Neuronal stem cell (in vitro differentiated cells): ENCODE measurements around the gene C7.
"Not testable (repeated sequence)": the region's sequence is repeated elsewhere in the genome, so short reads cannot be mapped to it uniquely, and the experiment has no call there.

Source experiments
- DNase-seq: peaks from one replicate; pipeline ENCODE4 v3.0.0-alpha.2; 2013; ENCODE audit warnings: low spot score
- H2AFZ ChIP-seq: one replicate; pipeline ENCODE4 v1.6.1; 2013; ENCODE audit warnings: mild to moderate bottlenecking, low read length, inconsistent platforms
- H2AK5ac ChIP-seq: 2 replicates; pipeline ENCODE4 v1.6.1; 2013; ENCODE audit warnings: low read depth, mild to moderate bottlenecking, inconsistent platforms, low read length, moderate library complexity, mixed read lengths
- H2BK120ac ChIP-seq: 2 replicates; pipeline ENCODE4 v1.6.1; 2013; ENCODE audit warnings: low read depth, mild to moderate bottlenecking, inconsistent platforms, low read length, moderate library complexity, mixed read lengths
- H2BK12ac ChIP-seq: one replicate; pipeline ENCODE4 v1.6.1; 2013; ENCODE audit warnings: low read length, inconsistent platforms
- H2BK15ac ChIP-seq: 2 replicates; pipeline ENCODE4 v1.6.1; 2013; ENCODE audit warnings: mild to moderate bottlenecking, low read length, inconsistent platforms, mixed read lengths
- H2BK5ac ChIP-seq: one replicate; pipeline ENCODE4 v1.6.1; 2013; ENCODE audit warnings: inconsistent platforms, mild to moderate bottlenecking, low read length, moderate library complexity
- H3K14ac ChIP-seq: one replicate; pipeline ENCODE4 v1.6.1; 2013; ENCODE audit warnings: low read length, inconsistent platforms
- H3K18ac ChIP-seq: 2 replicates; pipeline ENCODE4 v1.6.1; 2013; ENCODE audit warnings: low read length, inconsistent platforms
- H3K23ac ChIP-seq: 2 replicates; pipeline ENCODE4 v1.6.1; 2013; ENCODE audit warnings: low read depth, mild to moderate bottlenecking, mixed read lengths, low read length, inconsistent platforms; ENCODE audit not compliant: poor library complexity
- H3K27ac ChIP-seq: replicated peaks from 3 replicates; pipeline ENCODE4 v1.5.1; 2013; ENCODE audit warnings: low read length, inconsistent platforms
- H3K27me3 ChIP-seq, 3 experiments: 2 replicates each; pipeline ENCODE4 v1.6.1; 2013; ENCODE audit warnings: low read length in 3 of 3, mild to moderate bottlenecking in 2 of 3, inconsistent platforms in 1 of 3, low read depth in 1 of 3, mixed read lengths in 1 of 3, moderate library complexity in 1 of 3; ENCODE audit not compliant: control insufficient read depth in 3 of 3, insufficient read depth in 3 of 3
- H3K36me3 ChIP-seq, 2 donors: replicated peaks in 1 of 2; 2 replicates each; pipeline ENCODE4 v1.6.1; 2013; ENCODE audit warnings: low read length in 2 of 2; ENCODE audit not compliant: control insufficient read depth in 2 of 2, insufficient read depth in 2 of 2
- H3K4ac ChIP-seq: 2 replicates; pipeline ENCODE4 v1.6.1; 2013; ENCODE audit warnings: inconsistent platforms, mild to moderate bottlenecking, low read length, moderate library complexity
- H3K4me1 ChIP-seq, 2 donors: 1 replicate in 1 of 2; 2 replicates in 1 of 2; pipeline ENCODE4 v1.6.1; 2013; ENCODE audit warnings: low read length in 2 of 2, low read depth in 1 of 2; ENCODE audit not compliant: control insufficient read depth in 2 of 2, insufficient read depth in 1 of 2
- H3K4me2 ChIP-seq: one replicate; pipeline ENCODE4 v1.6.1; 2013; ENCODE audit warnings: mild to moderate bottlenecking, low read length, inconsistent platforms; ENCODE audit not compliant: insufficient read depth, poor library complexity, severe bottlenecking
- H3K4me3 ChIP-seq, 2 donors: 2 replicates each; pipeline ENCODE4 v1.5.1; 2013; ENCODE audit warnings: low read length in 2 of 2, mild to moderate bottlenecking in 2 of 2, inconsistent platforms in 1 of 2, moderate library complexity in 1 of 2
- H3K79me1 ChIP-seq: one replicate; pipeline ENCODE4 v1.6.1; 2013; ENCODE audit warnings: low read depth, mild to moderate bottlenecking, inconsistent platforms, low read length, moderate library complexity
- H3K9ac ChIP-seq: one replicate; pipeline ENCODE4 v1.6.1; 2013; ENCODE audit warnings: mild to moderate bottlenecking, low read depth, low read length, inconsistent platforms; ENCODE audit not compliant: poor library complexity
- H3K9me3 ChIP-seq, 2 donors: replicated peaks in 1 of 2; 2 replicates each; pipeline versions ENCODE3 to v1.6.1; 2013; ENCODE audit warnings: low read length in 2 of 2, mild to moderate bottlenecking in 2 of 2, inconsistent platforms in 1 of 2, low read depth in 1 of 2, mixed read lengths in 1 of 2, moderate library complexity in 1 of 2; ENCODE audit not compliant: control insufficient read depth in 2 of 2, insufficient read depth in 1 of 2
- H4K8ac ChIP-seq: one replicate; pipeline ENCODE4 v1.6.1; 2013; ENCODE audit warnings: low read depth, mild to moderate bottlenecking, inconsistent platforms, low read length, moderate library complexity
- H4K91ac ChIP-seq: one replicate; pipeline ENCODE4 v1.6.1; 2013; ENCODE audit warnings: low read length, low read depth, mild to moderate bottlenecking, inconsistent platforms; ENCODE audit not compliant: poor library complexity
- WGBS, 2 donors: extraction: QIAGEN DNeasy Blood & Tissue Kit; methylation state at CpG; one replicate each; pipeline ENCODE4 v1.1.7; 2013; ENCODE audit warnings: missing lambda C conversion rate in 2 of 2, mixed read lengths in 1 of 2; ENCODE audit not compliant: insufficient read length in 2 of 2, insufficient replicate concordance in 1 of 2; ENCODE audit errors: extremely low coverage in 2 of 2; 5-methylcytosine and 5-hydroxymethylcytosine counted together

Gene C7

DNA sequence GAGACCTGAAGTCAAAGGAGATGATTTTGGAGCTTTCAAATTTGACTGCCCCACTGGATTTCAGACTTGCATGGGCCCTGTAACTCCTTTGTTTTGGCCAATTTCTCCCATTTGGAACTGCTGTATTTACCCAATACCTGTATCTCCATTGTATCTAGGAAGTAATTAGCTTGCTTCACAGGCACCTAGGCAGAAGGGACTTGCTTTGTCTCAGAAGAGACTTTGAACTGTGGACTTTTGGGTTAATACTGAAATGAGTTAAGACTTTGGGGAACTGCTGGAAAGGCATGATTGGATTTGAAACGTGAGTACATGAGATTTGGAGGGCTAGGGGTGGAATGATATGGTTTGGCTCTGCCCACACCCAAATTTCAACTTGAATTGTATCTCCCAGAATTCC, 26.2 kb upstream of the C7 start:
- WGBS, 2 donors, result no CpG with 5 or more reads among the region's 1 CpG
- not testable (repeated sequence) for H3K27me3 ChIP-seq, H3K36me3 ChIP-seq, H3K9me3 ChIP-seq, H3K23ac ChIP-seq, H2BK5ac ChIP-seq, H2AK5ac ChIP-seq, H3K4me1 ChIP-seq, H2BK120ac ChIP-seq, H3K9ac ChIP-seq, H3K4ac ChIP-seq, H3K14ac ChIP-seq, H3K4me2 ChIP-seq, H3K18ac ChIP-seq, H4K8ac ChIP-seq, H2BK15ac ChIP-seq, H3K79me1 ChIP-seq, H3K27ac ChIP-seq, DNase-seq, H2AFZ ChIP-seq, H2BK12ac ChIP-seq, H4K91ac ChIP-seq, H3K4me3 ChIP-seq

DNA sequence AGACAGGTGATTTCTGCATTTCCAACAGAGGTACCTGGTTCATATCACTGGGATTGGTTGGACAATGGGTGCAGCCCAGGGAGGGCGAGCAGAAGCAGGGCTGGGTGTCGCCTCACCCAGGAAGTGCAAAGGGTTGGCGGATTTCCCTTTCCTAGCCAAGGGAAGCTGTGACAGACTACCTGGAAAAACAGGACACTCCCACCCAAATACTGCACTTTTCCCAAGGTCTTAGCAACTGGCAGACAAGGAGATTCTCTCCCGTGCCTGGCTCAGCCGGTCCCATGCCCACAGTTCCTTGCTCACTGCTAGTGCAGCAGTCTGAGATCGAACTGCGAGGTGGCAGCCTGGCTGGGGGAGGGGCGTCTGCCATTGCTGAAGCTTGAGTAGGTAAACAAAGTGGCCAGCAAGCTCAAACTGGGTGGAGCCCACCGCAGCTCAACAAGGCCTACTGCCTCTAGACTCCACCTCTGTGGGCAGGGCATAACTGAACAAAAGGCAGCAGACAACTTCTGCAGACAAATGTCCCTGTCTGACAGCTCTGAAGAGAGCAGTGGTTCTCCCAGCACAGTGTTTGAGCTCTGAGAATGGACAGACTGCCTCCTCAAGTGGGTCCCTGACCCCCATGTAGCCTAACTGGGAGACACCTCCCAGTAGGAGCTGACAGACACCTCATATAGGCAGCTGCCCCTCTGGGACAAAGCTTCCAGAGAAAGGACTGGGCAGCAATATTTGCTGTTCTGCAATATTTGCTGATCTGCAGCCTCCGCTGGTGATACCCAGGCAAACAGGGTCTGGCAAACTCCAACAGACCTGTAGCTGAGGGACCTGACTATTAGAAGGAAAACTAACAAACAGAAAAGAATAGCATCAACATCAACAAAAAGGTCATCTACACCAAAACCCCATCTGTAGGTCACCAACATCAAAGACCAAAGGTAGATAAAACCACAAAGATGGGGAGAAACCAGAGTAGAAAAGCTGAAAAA, 13.6 kb upstream of the C7 start:
- not testable (repeated sequence) for H2BK12ac ChIP-seq, H4K91ac ChIP-seq, H3K27me3 ChIP-seq, H3K36me3 ChIP-seq, H3K79me1 ChIP-seq, H2BK15ac ChIP-seq, H4K8ac ChIP-seq, H3K4me3 ChIP-seq, H3K9ac ChIP-seq, H2BK5ac ChIP-seq, DNase-seq, H3K23ac ChIP-seq, H3K14ac ChIP-seq, H3K27ac ChIP-seq, H2BK120ac ChIP-seq, H3K9me3 ChIP-seq, H3K18ac ChIP-seq, H3K4ac ChIP-seq, H3K4me1 ChIP-seq
- Histone ChIP-seq H2AK5ac (peak overlapping the region; percentile 43), H3K4me2 (peak overlapping the region; percentile 14), H2AFZ (peak overlapping the region; percentile 76)
- no CpG with 5 or more reads among the region's 10 CpGs for WGBS, 2 donors

- Histone ChIP-seq H2AK5ac (no peak overlapping the region), H2BK5ac (no peak overlapping the region), H2BK15ac (no peak overlapping the region), H2AFZ (no peak overlapping the region), H3K79me1 (no peaks in the 10 kb centered on the region), H3K9ac (no peak overlapping the region), H2BK12ac (no peak overlapping the region), H3K9me3 (no peaks in the 10 kb centered on the region), H4K91ac (no peak overlapping the region), H3K4me2 (no peak overlapping the region), H3K4me1 (no peaks in the 10 kb centered on the region), H4K8ac (no peak overlapping the region), H3K36me3 (no peaks in the 10 kb centered on the region), H3K23ac (no peak overlapping the region), H3K14ac (no peak overlapping the region), H3K18ac (no peak overlapping the region), H3K4ac (no peak overlapping the region), H3K4me3 (no peak overlapping the region), H3K27ac (no peak overlapping the region), H3K27me3 (no peaks in the 10 kb centered on the region), H2BK120ac (no peak overlapping the region)
- peak; percentile 65 for DNase-seq
- WGBS, 2 donors, result no CpG with 5 or more reads among the region's 7 CpGs
Measured at GRCh38 chr5:40904205-40904993, 4.9 kb upstream of the C7 start.

DNA sequence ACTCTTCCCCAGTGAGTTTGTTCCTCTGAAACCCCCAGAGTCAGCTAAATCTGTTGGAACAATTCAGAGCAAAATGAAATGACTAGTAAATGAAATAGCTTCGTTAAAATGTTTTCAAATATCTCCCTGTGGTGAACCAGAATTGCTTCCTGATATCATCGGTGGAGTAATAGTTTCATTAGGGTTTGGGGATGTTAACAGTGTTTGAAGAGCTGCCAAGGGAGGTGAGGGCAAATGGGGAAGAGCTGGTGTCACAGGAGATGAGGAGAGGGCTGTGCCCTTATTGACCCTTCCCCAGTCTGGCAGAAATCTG, 4.3 kb upstream of the C7 start:
- no peak overlapping the region for H3K4me2 ChIP-seq
- H3K79me1 ChIP-seq, result no peaks in the 10 kb centered on the region
- no CpG with 5 or more reads among the region's 2 CpGs for WGBS, 2 donors
- no peak overlapping the region for H2BK5ac ChIP-seq
- no peak overlapping the region for H4K8ac ChIP-seq
- H3K4ac ChIP-seq, result no peak overlapping the region
- no peaks in the 10 kb centered on the region for H3K27me3 ChIP-seq
- H2BK15ac ChIP-seq, result no peak overlapping the region
- H3K4me1 ChIP-seq, result no peaks in the 10 kb centered on the region
- H3K14ac ChIP-seq, result no peak overlapping the region
- no peak for DNase-seq
- H3K9me3 ChIP-seq, result no peaks in the 10 kb centered on the region
- H2AK5ac ChIP-seq, result no peak overlapping the region
- no peak overlapping the region for H3K4me3 ChIP-seq
- H3K18ac ChIP-seq, result no peak overlapping the region
- H3K36me3 ChIP-seq, result no peaks in the 10 kb centered on the region
- H2AFZ ChIP-seq, result no peak overlapping the region
- H4K91ac ChIP-seq, result no peak overlapping the region
- no peak overlapping the region for H3K23ac ChIP-seq
- no peak overlapping the region for H3K9ac ChIP-seq
- H3K27ac ChIP-seq, result no peak overlapping the region
- no peak overlapping the region for H2BK12ac ChIP-seq
- H2BK120ac ChIP-seq, result no peak overlapping the region
